HG03280 (cell line): ENCODE results near the gene MSANTD7.
A peak's percentile ranks its signal among the peaks of the same experiment; 100 is the strongest.
"Not testable (repeated sequence)": the region's sequence is repeated elsewhere in the genome, so short reads cannot be mapped to it uniquely, and the experiment has no call there.

Experiments
- ATAC-seq: cut with Tn5 transposase; IDR thresholded peaks from one replicate; pipeline ENCODE4 v1.9.1; 2021; ENCODE audit warnings: mild to moderate bottlenecking, moderate library complexity; ENCODE audit not compliant: unreplicated experiment

MSANTD7 gene

GRCh38 chr10:14837003-14837756 lies 926 bp upstream of the MSANTD7 start:
- no peak for ATAC-seq

DNA sequence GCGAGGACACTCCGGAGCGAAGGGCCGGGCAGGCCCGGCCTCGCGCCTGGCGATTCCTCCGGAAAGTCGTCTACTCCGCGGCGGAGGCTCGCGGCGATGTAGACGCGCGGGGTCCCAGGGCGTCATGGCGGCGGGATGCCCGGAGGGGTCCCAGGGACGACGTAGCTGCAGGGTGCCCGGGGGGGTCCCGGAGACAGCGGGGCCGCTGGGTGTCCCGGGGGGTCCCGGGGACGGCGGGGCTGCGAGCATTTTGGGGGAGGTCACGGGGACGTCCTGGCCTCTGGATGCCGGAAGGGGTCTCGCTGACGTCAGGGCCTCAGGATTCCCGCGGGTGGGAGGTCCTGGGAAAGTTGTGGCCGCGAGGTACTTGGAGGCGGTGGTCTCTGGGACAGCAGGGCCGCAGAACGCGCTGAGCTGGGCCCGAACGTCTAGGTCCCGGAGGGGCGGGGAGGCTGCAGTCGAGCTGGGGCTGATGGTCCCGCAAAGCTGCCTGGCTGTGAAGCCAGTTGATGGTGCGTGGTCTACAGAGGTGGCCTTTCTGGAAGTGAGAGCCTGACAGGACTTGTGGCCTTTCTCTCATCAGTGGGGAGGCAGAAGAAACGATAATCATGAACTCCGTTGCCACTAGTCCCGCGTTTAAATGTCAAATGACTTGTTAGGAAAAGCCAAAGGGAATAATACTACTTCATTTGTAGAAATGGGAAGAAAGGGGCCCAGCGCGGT lies 637 bp downstream of the MSANTD7 start:
- peak; percentile 7 for ATAC-seq

GRCh38 chr10:14839305-14839695 lies 1.2 kb downstream of the MSANTD7 start:
- no peak for ATAC-seq

DNA sequence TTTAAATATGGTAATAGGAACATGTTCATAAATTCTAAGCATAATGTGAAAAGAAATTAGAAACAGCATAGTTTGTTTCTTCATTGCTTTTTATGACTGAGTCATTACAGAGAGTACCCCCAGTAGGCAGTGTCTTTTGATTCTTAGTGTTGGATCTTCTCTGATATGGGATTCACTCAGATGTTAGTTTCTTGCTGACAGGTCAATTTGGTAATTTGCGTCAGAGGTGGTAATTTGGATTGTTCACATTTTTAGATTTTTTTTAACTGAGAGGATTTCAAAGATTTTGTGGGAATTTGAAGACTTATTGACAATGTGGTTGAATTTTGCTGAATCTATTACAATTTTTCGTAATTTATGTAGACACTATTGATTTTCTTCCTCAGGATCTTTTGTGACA lies 2.1 kb downstream of the MSANTD7 start:
- no peak for ATAC-seq

- no peak for ATAC-seq
Observed at GRCh38 chr10:14843327-14843988, 5.4 kb downstream of the MSANTD7 start.

GRCh38 chr10:14844948-14845347 lies 6.8 kb downstream of the MSANTD7 start:
- ATAC-seq: no peak

DNA sequence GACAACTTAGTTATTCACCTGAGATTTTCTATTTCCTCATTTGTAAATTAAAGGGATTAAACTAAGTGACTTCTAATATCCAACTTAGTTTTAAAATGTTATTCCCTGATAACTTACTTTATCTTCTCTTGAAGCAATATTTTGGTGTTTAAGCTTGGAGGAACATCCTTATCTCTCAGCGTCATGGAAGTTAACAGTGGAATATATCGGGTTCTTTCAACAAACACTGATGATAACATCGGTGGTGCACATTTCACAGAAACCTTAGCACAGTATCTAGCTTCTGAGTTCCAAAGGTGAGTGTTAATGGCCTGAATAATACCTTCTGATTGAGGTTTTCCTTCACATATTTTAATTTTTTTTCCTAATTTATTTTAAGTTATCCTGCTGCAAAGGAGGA lies 14.1 kb downstream of the MSANTD7 start:
- no peak for ATAC-seq

- no peak for ATAC-seq
Observed at GRCh38 chr10:14855453-14855852, 17.3 kb downstream of the MSANTD7 start.

- no peak for ATAC-seq
Observed at GRCh38 chr10:14858338-14858960, 20.3 kb downstream of the MSANTD7 start.

- ATAC-seq: no peak
Observed at GRCh38 chr10:14859043-14859442, 20.9 kb downstream of the MSANTD7 start.

- no peak for ATAC-seq
Observed at GRCh38 chr10:14859775-14860174, 21.7 kb downstream of the MSANTD7 start.

- ATAC-seq: no peak
Observed at GRCh38 chr10:14860791-14861190, 22.7 kb downstream of the MSANTD7 start.

- ATAC-seq: not testable (repeated sequence)
Observed at GRCh38 chr10:14864466-14864865, 26.4 kb downstream of the MSANTD7 start.

GRCh38 chr10:14864871-14865270 lies 26.8 kb downstream of the MSANTD7 start:
- not testable (repeated sequence) for ATAC-seq

GRCh38 chr10:14873090-14873760 lies 35.1 kb downstream of the MSANTD7 start:
- no peak for ATAC-seq

DNA sequence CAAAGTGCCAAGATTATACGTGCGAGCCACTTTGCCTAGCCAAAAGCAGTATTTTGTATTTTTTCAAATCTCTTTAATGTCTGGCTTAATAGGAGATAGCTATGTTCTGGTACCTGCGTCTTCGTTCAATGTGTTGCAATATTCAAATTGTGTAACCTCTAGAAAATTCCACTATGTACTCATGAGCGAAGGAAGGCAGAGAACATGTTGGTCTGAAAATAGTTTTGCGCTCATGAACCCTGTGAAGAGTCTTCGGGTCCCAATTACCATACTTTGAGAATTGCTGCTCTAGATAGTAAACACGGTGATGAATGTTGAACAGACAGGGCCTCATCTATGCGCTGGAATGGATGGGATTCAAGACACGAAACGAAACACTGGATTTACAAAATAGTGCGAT lies 37.8 kb downstream of the MSANTD7 start:
- ATAC-seq: no peak

DNA sequence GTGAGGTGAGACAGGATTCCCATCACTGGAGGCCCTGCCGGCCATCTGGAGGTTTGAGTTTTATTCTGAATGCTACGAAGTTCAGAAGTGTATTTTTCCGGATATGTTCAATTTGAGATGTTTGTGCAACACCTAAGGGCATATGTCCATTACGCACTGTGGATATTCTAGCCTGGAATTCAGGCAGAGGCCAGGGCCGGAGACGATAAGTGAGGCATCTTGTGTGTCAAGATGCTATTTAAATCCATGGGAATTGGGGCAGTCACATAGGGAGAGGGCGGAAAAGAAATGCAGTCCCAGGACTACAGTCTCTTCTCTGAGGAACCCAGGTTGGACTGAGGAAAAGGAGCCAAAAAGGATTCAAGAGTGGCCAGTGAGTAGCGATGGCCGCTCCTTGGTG lies 38.7 kb downstream of the MSANTD7 start:
- ATAC-seq: no peak

DNA sequence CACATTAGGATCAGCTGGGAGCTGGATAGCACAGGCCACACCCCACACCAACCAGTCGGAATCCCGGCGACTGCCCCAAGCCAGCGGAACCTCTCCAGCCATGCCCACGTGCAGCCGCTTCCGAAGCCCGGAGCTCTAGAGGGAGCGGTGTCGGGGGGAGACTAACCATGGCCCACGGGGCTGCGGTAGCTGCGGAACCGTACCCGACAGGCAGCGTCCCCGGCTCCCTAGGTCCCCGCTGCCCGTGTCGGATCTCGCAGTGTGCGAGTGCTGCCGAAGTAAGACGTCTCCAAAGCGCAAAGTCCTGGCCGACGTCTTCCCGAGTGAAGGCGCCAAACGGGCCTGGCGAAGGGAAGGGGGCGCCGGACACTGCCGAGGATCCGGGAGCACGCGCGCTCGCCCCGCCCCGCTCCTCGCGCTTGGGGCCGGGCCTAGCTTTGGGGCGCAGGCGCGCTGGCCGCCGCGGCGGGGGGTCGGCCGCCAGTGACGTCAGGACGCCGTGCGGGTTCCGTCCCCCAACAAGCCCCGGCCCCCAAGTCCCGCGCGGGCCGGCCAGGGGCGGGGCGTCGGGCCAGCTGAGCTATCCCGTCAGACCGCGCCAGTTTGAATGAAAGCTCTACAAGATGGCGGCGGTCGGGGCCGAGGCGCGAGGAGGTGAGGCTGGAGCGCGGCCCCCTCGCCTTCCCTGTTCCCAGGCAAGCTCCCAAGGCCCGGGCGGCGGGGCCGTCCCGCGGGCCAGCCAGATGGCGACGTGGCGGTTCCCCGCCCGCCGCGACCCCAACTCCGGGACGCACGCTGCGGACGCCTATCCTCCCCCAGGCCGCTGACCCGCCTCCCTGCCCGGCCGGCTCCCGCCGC lies 40.4 kb downstream of the MSANTD7 start, which contains the start of gene SUV39H2:
Gene SUV39H2 (plus strand): TSS at position 601 of the 858 bp plus-strand sequence. CDS start 23 bp downstream, at position 624.
- peak; percentile 94 for ATAC-seq

- peak; percentile 13 for ATAC-seq
Observed at GRCh38 chr10:14879124-14879927, 41.2 kb downstream of the MSANTD7 start.
